Vagina (tissue), 2 donors: Measurements from ENCODE around the gene GDF9. TPM values are rescaled to one million over a fixed set of nuclear protein-coding genes. Genes with fewer than 3 reads are reported as not detected.

ENCODE experiments used
- DNase-seq, 2 donors: peaks; one replicate each; pipeline ENCODE4 v3.0.0-alpha.2; 2017; ENCODE audit errors: extremely low spot score in 2 of 2
- H3K27ac ChIP-seq: fragments of 200-600 bp; sonication (generic); one replicate; pipeline ENCODE4 v1.5.1; 2019
- H3K27me3 ChIP-seq: fragments of 200-600 bp; sonication (generic); one replicate; pipeline ENCODE4 v1.5.1; 2019
- H3K36me3 ChIP-seq, 2 donors: fragments of 200-600 bp; sonication (generic); one replicate each; pipeline ENCODE4 v1.5.1; 2017 to 2019
- H3K4me1 ChIP-seq: fragments of 200-600 bp; sonication (generic); one replicate; pipeline ENCODE4 v1.5.1; 2019
- H3K4me3 ChIP-seq, 2 donors: fragments of 200-600 bp; sonication (generic); 1 replicate in 1 of 2; 2 replicates in 1 of 2; pipeline ENCODE4 v1.5.1; 2016 to 2019
- H3K9me3 ChIP-seq: fragments of 200-600 bp; sonication (generic); one replicate; pipeline ENCODE4 v1.5.1; 2019
- CTCF ChIP-seq, 3 experiments: fragments of 450-650 bp in 2 of 3; fragments of 200-600 bp in 1 of 3; sonication (generic) in 1 of 3; IDR thresholded peaks; one replicate each; pipeline ENCODE4 v1.5.1; 2017 to 2019; ENCODE audit warnings: antibody characterized with exemption in 3 of 3, mild to moderate bottlenecking in 2 of 3, moderate library complexity in 2 of 3
- POLR2A ChIP-seq, 2 donors: fragments of 450-650 bp; IDR thresholded peaks; one replicate each; pipeline ENCODE4 v1.6.1; 2017; ENCODE audit warnings: antibody characterized with exemption in 2 of 2, mild to moderate bottlenecking in 2 of 2, moderate library complexity in 2 of 2
- POLR2AphosphoS5 ChIP-seq, 2 donors: sonication (generic); formaldehyde crosslinking; IDR thresholded peaks; one replicate each; pipeline ENCODE4 v1.9.0; 2017; ENCODE audit warnings: antibody characterized with exemption in 2 of 2, mild to moderate bottlenecking in 2 of 2, low read depth in 1 of 2; ENCODE audit not compliant: insufficient read depth in 1 of 2
- intact Hi-C: fragments of 100-400 bp; cut with DNase I; formaldehyde crosslinking; loops from one replicate; pipeline ENCODE4 v1.15.1; 2023
- total RNA-seq: library from RNA; depleted of rRNA; stranded (reverse); fragments of >200 nt; gene quantifications from one replicate; pipeline ENCODE4 v1.2.3, GENCODE V29; 2016

The GDF9 gene
- total RNA-seq, 1 donor from 2014 or later: not detected

- H3K27ac ChIP-seq: no peak overlapping the region
Observed at GRCh38 chr5:132883261-132883834, 17.1 kb upstream of the GDF9 start.

GRCh38 chr5:132877938-132878337 is 11.7 kb upstream of the GDF9 start:
- intact Hi-C loops: no loop called here
- Histone ChIP-seq H3K27me3 (no peaks in the 10 kb centered on the region), H3K4me1 (no peaks in the 10 kb centered on the region), H3K9me3 (no peaks in the 10 kb centered on the region), H3K36me3 (peaks cover 0 to 50% of the 10 kb centered on the region in 2 donors), H3K4me3 (no peak overlapping the region), H3K27ac (no peak overlapping the region)
- TF ChIP-seq POLR2AphosphoS5 (IDR thresholded peaks at IDR 0.05; ENCODE audit: insufficient read depth in 1 of 2, low read depth in 1 of 2) (no peak), CTCF (IDR thresholded peaks at IDR 0.05) (no peak), POLR2A (IDR thresholded peaks at IDR 0.05) (no peak)
- no peak for DNase-seq

More at GRCh38 chr5:132883261-132883834, 17.1 kb upstream of the GDF9 start:
- TF ChIP-seq CTCF (IDR thresholded peaks at IDR 0.05) (peak in 2 of 3 experiments; percentile 37 to 55), POLR2AphosphoS5 (IDR thresholded peaks at IDR 0.05; ENCODE audit: insufficient read depth in 1 of 2, low read depth in 1 of 2) (peak in 1 of 2 donors; percentile 47), POLR2A (IDR thresholded peaks at IDR 0.05) (no peak)
- Histone ChIP-seq H3K4me1 (no peaks in the 10 kb centered on the region), H3K36me3 (peaks cover 0 to 85% of the 10 kb centered on the region in 2 donors), H3K9me3 (no peaks in the 10 kb centered on the region), H3K27me3 (no peaks in the 10 kb centered on the region), H3K4me3 (no peak overlapping the region)
- intact Hi-C loops: no loop called here
- no peak for DNase-seq

GRCh38 chr5:132877466-132877865 is 11.2 kb upstream of the GDF9 start:
- TF ChIP-seq POLR2AphosphoS5 (IDR thresholded peaks at IDR 0.05; ENCODE audit: insufficient read depth in 1 of 2, low read depth in 1 of 2): no peak
- H3K4me3 ChIP-seq: no peak overlapping the region
- H3K36me3 ChIP-seq: peaks cover 0 to 45% of the 10 kb centered on the region in 2 donors
- no peaks in the 10 kb centered on the region for H3K4me1 ChIP-seq
- DNase-seq: no peak
- H3K27ac ChIP-seq: no peak overlapping the region
- intact Hi-C loops: no loop called here
- H3K27me3 ChIP-seq: no peaks in the 10 kb centered on the region
- no peaks in the 10 kb centered on the region for H3K9me3 ChIP-seq

- DNase-seq: no peak
- H3K4me3 ChIP-seq: no peak overlapping the region
- no peaks in the 10 kb centered on the region for H3K27me3 ChIP-seq
- no peak overlapping the region for H3K27ac ChIP-seq
- H3K4me1 ChIP-seq: no peaks in the 10 kb centered on the region
- TF ChIP-seq POLR2AphosphoS5 (IDR thresholded peaks at IDR 0.05; ENCODE audit: insufficient read depth in 1 of 2, low read depth in 1 of 2) (no peak), CTCF (IDR thresholded peaks at IDR 0.05) (no peak), POLR2A (IDR thresholded peaks at IDR 0.05) (no peak)
- peaks cover 0 to 37% of the 10 kb centered on the region in 2 donors for H3K36me3 ChIP-seq
- intact Hi-C loops: no loop called here
- no peaks in the 10 kb centered on the region for H3K9me3 ChIP-seq
Observed at GRCh38 chr5:132876020-132876759, 9.9 kb upstream of the GDF9 start.

- peaks cover 0 to 37% of the 10 kb centered on the region in 2 donors for H3K36me3 ChIP-seq
- H3K27ac ChIP-seq: no peak overlapping the region
- TF ChIP-seq POLR2AphosphoS5 (IDR thresholded peaks at IDR 0.05; ENCODE audit: insufficient read depth in 1 of 2, low read depth in 1 of 2) (no peak), CTCF (IDR thresholded peaks at IDR 0.05) (no peak), POLR2A (IDR thresholded peaks at IDR 0.05) (no peak)
- no peaks in the 10 kb centered on the region for H3K4me1 ChIP-seq
- no peak overlapping the region for H3K4me3 ChIP-seq
- intact Hi-C loops: no loop called here
- H3K9me3 ChIP-seq: no peaks in the 10 kb centered on the region
- no peak for DNase-seq
- no peaks in the 10 kb centered on the region for H3K27me3 ChIP-seq
Observed at GRCh38 chr5:132873930-132874271, 7.6 kb upstream of the GDF9 start.
